ENCODE data around the gene ABL1.

GRCh38 chr9:130830231-130830760 is 4.8 kb upstream of the ABL1 start:
- TF ChIP-seq REST (IDR thresholded peaks at IDR 0.05; ENCODE audit: insufficient read depth in 1 of 2, low read depth in 2 of 2, low read length in 2 of 2) (no peak), SIN3A (IDR thresholded peaks at IDR 0.05; ENCODE audit: borderline replicate concordance, insufficient read depth, low read length) (no peak), POLR2AphosphoS5 (IDR thresholded peaks at IDR 0.05; ENCODE audit: low read depth, low read length) (no peak)

Measured in PFSK-1 (cell line).